SU-DHL-6 (cell line): ENCODE data around the gene GPR55.

Source experiments
- H2AFZ ChIP-seq: fragments of 200-600 bp; sonication (generic); 2 replicates; pipeline ENCODE4 v1.6.1; 2014; ENCODE audit warnings: low read depth, mild to moderate bottlenecking, moderate library complexity, mixed read lengths, antibody characterized with exemption, low read length; ENCODE audit not compliant: severe bottlenecking
- H3F3A ChIP-seq: fragments of 200-600 bp; shearing (Covaris generic); 2 replicates; pipeline ENCODE4 v1.6.0; 2016; ENCODE audit warnings: antibody characterized with exemption, mild to moderate bottlenecking; ENCODE audit not compliant: insufficient read depth
- H3K27ac ChIP-seq: fragments of 200-600 bp; sonication (generic); 2 replicates; pipeline ENCODE4 v1.5.1; 2016; ENCODE audit warnings: low read depth, mild to moderate bottlenecking, low read length, moderate library complexity, mixed read lengths
- H3K27me3 ChIP-seq: fragments of 200-600 bp; sonication (generic), shearing (Covaris generic); 2 replicates; pipeline ENCODE4 v1.6.0; 2014; ENCODE audit warnings: mild to moderate bottlenecking, low read length
- H3K36me3 ChIP-seq: fragments of 200-600 bp; sonication (generic); 2 replicates; pipeline ENCODE4 v1.6.1; 2014; ENCODE audit warnings: mild to moderate bottlenecking, low read length, mixed read lengths
- H3K4me2 ChIP-seq: fragments of 300-600, 200-600 bp; shearing (Covaris generic), sonication (generic); 2 replicates; pipeline ENCODE4 v1.6.0; 2014; ENCODE audit warnings: low read length, low read depth, mild to moderate bottlenecking; ENCODE audit not compliant: poor library complexity, severe bottlenecking
- H3K4me3 ChIP-seq: fragments of 200-600 bp; sonication (generic); 2 replicates; pipeline ENCODE4 v1.5.1; 2014; ENCODE audit warnings: antibody characterized with exemption, low read length, mild to moderate bottlenecking, mixed read lengths; ENCODE audit not compliant: insufficient read depth, poor library complexity, severe bottlenecking
- H3K79me2 ChIP-seq: fragments of 200-600 bp; sonication (generic); 2 replicates; pipeline ENCODE4 v1.6.1; 2014; ENCODE audit warnings: mild to moderate bottlenecking, low read length, moderate library complexity; ENCODE audit not compliant: insufficient read depth
- H3K9ac ChIP-seq: fragments of 200-600 bp; sonication (generic); 2 replicates; pipeline ENCODE4 v1.7.0; 2014; ENCODE audit warnings: mild to moderate bottlenecking, low read length
- H3K9me2 ChIP-seq: fragments of 200-600 bp; sonication (generic); replicated peaks from 2 replicates; pipeline ENCODE4 v1.6.1; 2014; ENCODE audit warnings: low read length; ENCODE audit not compliant: insufficient read depth
- H3K9me3 ChIP-seq: fragments of 200-600 bp; sonication (generic); 2 replicates; pipeline ENCODE4 v1.6.1; 2014; ENCODE audit warnings: low read length, mixed read lengths; ENCODE audit not compliant: insufficient read depth
- H4K20me1 ChIP-seq: fragments of 200-600 bp; sonication (generic); 2 replicates; pipeline ENCODE4 v1.6.1; 2014; ENCODE audit warnings: low read depth, mild to moderate bottlenecking, antibody characterized with exemption, low read length, moderate library complexity, mixed read lengths
- CTCF ChIP-seq: fragments of 200-600 bp; sonication (generic); IDR thresholded peaks from one replicate; pipeline ENCODE4 v1.5.1; 2017; ENCODE audit warnings: antibody characterized with exemption, mild to moderate bottlenecking, low read length, moderate library complexity; ENCODE audit not compliant: insufficient read depth, poor library complexity, severe bottlenecking
- EZH2phosphoT487 ChIP-seq: fragments of 200-600 bp; sonication (generic), shearing (Covaris generic); conservative IDR thresholded peaks from 2 replicates; pipeline ENCODE4 v1.6.1; 2018; ENCODE audit warnings: mild to moderate bottlenecking, antibody characterized with exemption, low read length, moderate library complexity, mixed read lengths

Gene GPR55

DNA sequence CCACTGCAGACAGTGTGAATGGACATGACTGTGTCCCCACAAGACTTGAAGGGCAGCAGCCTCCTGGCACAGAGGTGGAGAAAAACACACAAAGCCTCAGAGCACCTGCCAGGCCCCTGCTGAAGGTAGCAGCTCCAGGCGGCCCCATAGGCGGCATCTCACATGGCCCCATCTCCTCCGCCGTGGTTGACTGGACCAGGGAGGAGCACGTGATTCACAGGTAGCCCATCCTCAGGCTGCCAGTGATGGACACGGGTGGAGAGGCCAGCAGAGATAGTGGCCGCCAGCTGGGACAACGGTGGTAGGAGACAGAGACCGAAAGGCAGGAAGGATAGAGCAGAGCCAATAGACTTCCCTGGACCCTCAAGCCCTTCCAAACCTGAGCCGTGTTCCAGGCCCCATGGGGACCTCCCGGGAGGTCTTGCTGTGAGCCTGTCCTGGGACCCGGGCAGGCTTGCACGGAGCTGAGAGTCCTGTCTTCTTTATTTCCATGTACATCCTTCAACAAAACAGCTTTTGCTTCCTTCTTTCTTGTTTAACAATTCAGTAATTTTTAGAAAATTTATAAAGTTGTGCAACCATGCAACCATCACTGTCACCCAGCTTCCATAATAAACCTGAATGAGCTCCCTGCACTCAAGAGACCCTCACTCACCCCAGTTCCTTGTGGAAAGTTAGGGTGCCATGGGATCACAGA, 26.9 kb downstream of the GPR55 start:
- no peaks in the 10 kb centered on the region for H3K9me3 ChIP-seq
- H2AFZ ChIP-seq: no peak overlapping the region
- no peaks in the 10 kb centered on the region for H3K36me3 ChIP-seq
- H3K27me3 ChIP-seq: no peaks in the 10 kb centered on the region
- no peaks in the 10 kb centered on the region for H3K9me2 ChIP-seq
- no peaks in the 10 kb centered on the region for H4K20me1 ChIP-seq
- no peak for TF ChIP-seq CTCF
- no peak for TF ChIP-seq EZH2phosphoT487
- H3K9ac ChIP-seq: no peak overlapping the region
- no peak overlapping the region for H3K27ac ChIP-seq
- H3K4me3 ChIP-seq: no peak overlapping the region
- no peak overlapping the region for H3K4me2 ChIP-seq
- H3K79me2 ChIP-seq: no peaks in the 10 kb centered on the region
- H3F3A ChIP-seq: no peaks in the 10 kb centered on the region

DNA sequence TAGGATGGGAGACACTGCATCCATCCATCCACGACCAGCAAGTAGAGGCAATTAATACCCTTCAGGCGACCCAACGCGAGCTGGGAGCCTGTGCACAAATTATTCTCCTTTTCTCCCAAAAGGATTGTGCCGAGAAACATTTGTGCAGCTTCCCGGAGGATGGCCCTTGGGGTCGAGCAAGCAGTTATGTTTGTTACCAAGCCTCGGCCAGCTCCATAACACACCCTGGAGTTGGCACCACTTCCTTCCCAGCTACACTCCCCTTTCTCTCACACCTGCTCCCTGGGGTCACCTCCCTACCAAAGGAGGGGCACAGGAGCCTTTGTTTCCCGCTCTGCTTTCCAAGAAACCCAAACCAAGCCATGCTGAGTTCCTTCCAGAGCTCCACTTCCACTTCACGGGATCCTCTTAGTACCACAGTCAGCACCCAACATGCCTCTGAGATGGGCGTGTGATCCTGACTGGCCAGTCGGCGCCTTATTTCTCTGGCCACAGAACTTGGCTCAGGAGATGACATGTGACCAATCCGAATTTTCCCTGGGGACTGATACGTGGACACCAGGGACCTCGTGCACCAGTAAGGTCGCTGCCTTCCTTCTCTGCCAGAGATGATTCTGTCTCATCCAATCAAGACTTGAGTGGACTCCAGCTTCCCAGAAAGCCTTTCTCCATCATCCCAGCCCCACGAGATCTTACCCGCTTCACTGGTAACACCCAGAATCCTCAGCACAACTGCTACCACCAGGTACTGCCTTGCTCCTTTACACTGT, 28.5 kb downstream of the GPR55 start:
- no peaks in the 10 kb centered on the region for H3K36me3 ChIP-seq
- H3K9me3 ChIP-seq: no peaks in the 10 kb centered on the region
- no peaks in the 10 kb centered on the region for H3F3A ChIP-seq
- no peaks in the 10 kb centered on the region for H3K27me3 ChIP-seq
- no peak overlapping the region for H3K4me2 ChIP-seq
- H2AFZ ChIP-seq: no peak overlapping the region
- H3K27ac ChIP-seq: no peak overlapping the region
- H4K20me1 ChIP-seq: no peaks in the 10 kb centered on the region
- H3K4me3 ChIP-seq: no peak overlapping the region
- no peaks in the 10 kb centered on the region for H3K9me2 ChIP-seq
- H3K79me2 ChIP-seq: no peaks in the 10 kb centered on the region
- H3K9ac ChIP-seq: no peak overlapping the region
- no peak for TF ChIP-seq CTCF
- no peak for TF ChIP-seq EZH2phosphoT487

GRCh38 chr2:230895536-230896345, 29.3 kb downstream of the GPR55 start:
- no peaks in the 10 kb centered on the region for H3K9me3 ChIP-seq
- H4K20me1 ChIP-seq: no peaks in the 10 kb centered on the region
- H3K27me3 ChIP-seq: no peaks in the 10 kb centered on the region
- no peak overlapping the region for H3K4me2 ChIP-seq
- no peak overlapping the region for H3K9ac ChIP-seq
- H3K36me3 ChIP-seq: no peaks in the 10 kb centered on the region
- no peak overlapping the region for H2AFZ ChIP-seq
- H3F3A ChIP-seq: no peaks in the 10 kb centered on the region
- H3K79me2 ChIP-seq: no peaks in the 10 kb centered on the region
- no peaks in the 10 kb centered on the region for H3K9me2 ChIP-seq
- no peak overlapping the region for H3K27ac ChIP-seq
- H3K4me3 ChIP-seq: no peak overlapping the region
- TF ChIP-seq EZH2phosphoT487 (no peak), CTCF (no peak)
